HEK293 (cell line): ENCODE results near the gene TLCD4.

Experiments used
- HOXC10 ChIP-seq: sonication (generic); formaldehyde crosslinking; IDR thresholded peaks from 2 replicates; pipeline ENCODE4 v1.8.1; 2023; ENCODE audit warnings: mild to moderate bottlenecking, missing genetic modification reagents
- PRDM1 ChIP-seq: fragments of 450-650 bp; formaldehyde crosslinking; IDR thresholded peaks from 2 replicates; pipeline ENCODE4; 2016; ENCODE audit warnings: missing biosample characterization, missing genetic modification characterization
- ZFP69B ChIP-seq: fragments of 450-650 bp; formaldehyde crosslinking; IDR thresholded peaks from 2 replicates; pipeline ENCODE4 v1.5.1; 2016; ENCODE audit warnings: missing biosample characterization, missing genetic modification characterization
- ZNF175 ChIP-seq: fragments of 450-650 bp; formaldehyde crosslinking; IDR thresholded peaks from 2 replicates; pipeline ENCODE4 v1.5.1; 2016; ENCODE audit warnings: missing biosample characterization, missing genetic modification characterization
- ZNF350 ChIP-seq: fragments of 450-650 bp; formaldehyde crosslinking; IDR thresholded peaks from 2 replicates; pipeline ENCODE4 v1.5.0; 2017; ENCODE audit warnings: missing biosample characterization, mild to moderate bottlenecking, missing genetic modification characterization
- ZNF677 ChIP-seq: fragments of 450-650 bp; IDR thresholded peaks from 2 replicates; pipeline ENCODE4 v1.5.0; 2018; ENCODE audit warnings: missing biosample characterization, mild to moderate bottlenecking, missing genetic modification characterization, moderate library complexity
- TF ChIP-seq, protein P1 (sequence below): fragments of 450-650 bp; formaldehyde crosslinking; IDR thresholded peaks from 2 replicates; pipeline ENCODE4 v1.5.1; 2017; ENCODE audit warnings: missing biosample characterization, mild to moderate bottlenecking, missing genetic modification characterization, moderate library complexity
- TF ChIP-seq, protein P2 (sequence below): fragments of 450-650 bp; formaldehyde crosslinking; IDR thresholded peaks from 2 replicates; pipeline ENCODE4 v1.5.1; 2016; ENCODE audit warnings: missing biosample characterization, missing genetic modification characterization
- TF ChIP-seq, protein P3 (sequence below): fragments of 450-650 bp; formaldehyde crosslinking; IDR thresholded peaks from 2 replicates; pipeline ENCODE4 v1.5.1; 2016; ENCODE audit warnings: missing biosample characterization, missing genetic modification characterization

DNA sequence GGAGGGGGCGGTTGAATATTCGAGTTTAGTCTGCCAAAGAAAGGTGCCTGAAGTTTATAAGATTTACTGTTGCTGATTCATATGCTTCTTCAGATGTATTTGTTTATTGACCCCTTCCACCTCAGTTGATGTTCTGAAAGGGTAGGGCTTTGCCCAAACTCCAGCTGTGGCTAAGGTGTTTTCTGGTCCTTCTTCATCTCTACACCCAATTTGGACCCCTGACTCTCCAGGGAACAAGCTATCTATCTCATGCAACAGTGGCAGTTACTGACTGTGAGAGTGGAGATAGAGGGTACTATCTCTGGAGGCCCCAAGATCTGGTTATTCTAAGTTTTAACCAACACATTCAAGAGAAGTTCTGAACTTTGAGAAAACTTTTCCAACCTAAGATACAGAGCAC, 31.8 kb upstream of the TLCD4 start:
- TF ChIP-seq, protein P1, sequence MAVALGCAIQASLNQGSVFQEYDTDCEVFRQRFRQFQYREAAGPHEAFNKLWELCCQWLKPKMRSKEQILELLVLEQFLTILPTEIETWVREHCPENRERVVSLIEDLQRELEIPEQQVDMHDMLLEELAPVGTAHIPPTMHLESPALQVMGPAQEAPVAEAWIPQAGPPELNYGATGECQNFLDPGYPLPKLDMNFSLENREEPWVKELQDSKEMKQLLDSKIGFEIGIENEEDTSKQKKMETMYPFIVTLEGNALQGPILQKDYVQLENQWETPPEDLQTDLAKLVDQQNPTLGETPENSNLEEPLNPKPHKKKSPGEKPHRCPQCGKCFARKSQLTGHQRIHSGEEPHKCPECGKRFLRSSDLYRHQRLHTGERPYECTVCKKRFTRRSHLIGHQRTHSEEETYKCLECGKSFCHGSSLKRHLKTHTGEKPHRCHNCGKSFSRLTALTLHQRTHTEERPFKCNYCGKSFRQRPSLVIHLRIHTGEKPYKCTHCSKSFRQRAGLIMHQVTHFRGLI: no peak
- no peak for TF ChIP-seq ZNF677 (tag by site-specific recombination)
- no peak for TF ChIP-seq PRDM1 (tag by site-specific recombination)
- TF ChIP-seq ZNF350 (tag by site-specific recombination): no peak
- TF ChIP-seq ZNF175 (tag by site-specific recombination): no peak
- TF ChIP-seq, protein P2, sequence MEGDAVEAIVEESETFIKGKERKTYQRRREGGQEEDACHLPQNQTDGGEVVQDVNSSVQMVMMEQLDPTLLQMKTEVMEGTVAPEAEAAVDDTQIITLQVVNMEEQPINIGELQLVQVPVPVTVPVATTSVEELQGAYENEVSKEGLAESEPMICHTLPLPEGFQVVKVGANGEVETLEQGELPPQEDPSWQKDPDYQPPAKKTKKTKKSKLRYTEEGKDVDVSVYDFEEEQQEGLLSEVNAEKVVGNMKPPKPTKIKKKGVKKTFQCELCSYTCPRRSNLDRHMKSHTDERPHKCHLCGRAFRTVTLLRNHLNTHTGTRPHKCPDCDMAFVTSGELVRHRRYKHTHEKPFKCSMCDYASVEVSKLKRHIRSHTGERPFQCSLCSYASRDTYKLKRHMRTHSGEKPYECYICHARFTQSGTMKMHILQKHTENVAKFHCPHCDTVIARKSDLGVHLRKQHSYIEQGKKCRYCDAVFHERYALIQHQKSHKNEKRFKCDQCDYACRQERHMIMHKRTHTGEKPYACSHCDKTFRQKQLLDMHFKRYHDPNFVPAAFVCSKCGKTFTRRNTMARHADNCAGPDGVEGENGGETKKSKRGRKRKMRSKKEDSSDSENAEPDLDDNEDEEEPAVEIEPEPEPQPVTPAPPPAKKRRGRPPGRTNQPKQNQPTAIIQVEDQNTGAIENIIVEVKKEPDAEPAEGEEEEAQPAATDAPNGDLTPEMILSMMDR: no peak
- no peak for TF ChIP-seq HOXC10
- no peak for TF ChIP-seq ZFP69B (tag by site-specific recombination)
- TF ChIP-seq, protein P3, sequence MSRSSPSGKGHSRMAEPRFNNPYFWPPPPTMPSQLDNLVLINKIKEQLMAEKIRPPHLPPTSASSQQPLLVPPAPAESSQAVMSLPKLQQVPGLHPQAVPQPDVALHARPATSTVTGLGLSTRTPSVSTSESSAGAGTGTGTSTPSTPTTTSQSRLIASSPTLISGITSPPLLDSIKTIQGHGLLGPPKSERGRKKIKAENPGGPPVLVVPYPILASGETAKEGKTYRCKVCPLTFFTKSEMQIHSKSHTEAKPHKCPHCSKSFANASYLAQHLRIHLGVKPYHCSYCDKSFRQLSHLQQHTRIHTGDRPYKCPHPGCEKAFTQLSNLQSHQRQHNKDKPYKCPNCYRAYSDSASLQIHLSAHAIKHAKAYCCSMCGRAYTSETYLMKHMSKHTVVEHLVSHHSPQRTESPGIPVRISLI (tag by site-specific recombination): no peak
